T-helper 1 cell treated with Interleukin-12 subunit alpha and Interleukin-12 subunit beta and Interleukin-4 antibody, amounts not matched to agents 30 ng/mL and 1 ng/mL, for 36 hours (primary cell): ENCODE data around the gene KYNU. TPM values are rescaled to one million over a fixed set of nuclear protein-coding genes. Genes with fewer than 3 reads are reported as not detected.
"Not testable (repeated sequence)": the region's sequence is repeated elsewhere in the genome, so short reads cannot be mapped to it uniquely, and the experiment has no call there.

Experiments used
- intact Hi-C: fragments of 100-400 bp; cut with micrococcal nuclease; formaldehyde crosslinking; loops from one replicate; pipeline ENCODE4 v1.15.1; 2024
- total RNA-seq: library from RNA; stranded (reverse); gene quantifications from 2 replicates; pipeline ENCODE4 v1.2.3, GENCODE V29; 2022

Gene KYNU
- total RNA-seq: not detected in 2 replicates

- intact Hi-C loops: no loop called here
These were observed at the start of gene KYNU for GRCh38 chr2:142877216-142877838. Gene KYNU, plus strand, starts transcription at chr2:142877664. Its CDS starts 7,704 bp downstream, at chr2:142885368.

DNA sequence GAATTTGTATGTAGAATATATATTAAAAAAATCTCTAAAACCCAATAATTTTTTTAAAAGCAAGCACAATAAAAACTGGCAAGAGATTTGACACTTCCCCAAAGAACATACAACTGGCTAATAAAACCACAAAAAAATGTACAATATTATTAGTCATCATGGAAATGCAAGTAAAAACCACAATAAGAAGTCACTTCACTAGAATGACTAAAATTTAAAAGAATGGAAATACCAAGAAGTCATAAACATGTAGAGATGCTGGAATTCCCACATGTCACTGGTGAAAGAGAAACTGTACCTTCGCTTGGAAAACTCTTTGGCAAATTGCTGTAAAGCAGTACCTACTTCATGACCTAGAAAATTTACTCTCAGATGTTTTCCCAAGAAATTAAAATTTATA, 43.4 kb upstream of the KYNU start:
- intact Hi-C loops: no loop called here

GRCh38 chr2:142840436-142840835, 37.0 kb upstream of the KYNU start:
- intact Hi-C loops: no loop called here

- intact Hi-C loops: no loop called here
These were observed 35.7 kb upstream of the KYNU start for GRCh38 chr2:142841788-142842187.

- intact Hi-C loops: no loop called here
These were observed 35.1 kb upstream of the KYNU start for GRCh38 chr2:142842369-142842768.

- intact Hi-C loops: no loop called here
These were observed 33.7 kb upstream of the KYNU start for GRCh38 chr2:142843731-142844130.

GRCh38 chr2:142848023-142848606, 29.3 kb upstream of the KYNU start:
- intact Hi-C loops: no loop called here

DNA sequence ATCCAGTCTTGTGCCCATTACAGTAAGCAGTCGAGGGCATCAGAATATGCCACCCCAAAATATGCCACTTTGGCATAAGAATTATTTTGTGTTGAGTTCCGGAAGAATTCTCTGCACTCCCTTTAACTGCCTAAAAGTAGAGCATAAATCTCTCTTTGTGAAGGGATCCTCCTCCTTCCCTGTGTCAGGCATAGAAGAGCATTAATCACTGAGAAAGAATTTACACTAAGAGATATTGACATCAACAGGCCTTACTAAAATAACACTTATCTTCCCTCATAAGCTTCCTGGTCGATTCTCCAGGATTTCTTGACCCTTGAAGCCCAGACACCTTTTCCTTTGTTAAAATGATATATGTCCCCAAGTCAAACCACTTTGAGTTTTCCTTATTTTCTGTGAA, 27.6 kb upstream of the KYNU start:
- intact Hi-C loops: no loop called here

DNA sequence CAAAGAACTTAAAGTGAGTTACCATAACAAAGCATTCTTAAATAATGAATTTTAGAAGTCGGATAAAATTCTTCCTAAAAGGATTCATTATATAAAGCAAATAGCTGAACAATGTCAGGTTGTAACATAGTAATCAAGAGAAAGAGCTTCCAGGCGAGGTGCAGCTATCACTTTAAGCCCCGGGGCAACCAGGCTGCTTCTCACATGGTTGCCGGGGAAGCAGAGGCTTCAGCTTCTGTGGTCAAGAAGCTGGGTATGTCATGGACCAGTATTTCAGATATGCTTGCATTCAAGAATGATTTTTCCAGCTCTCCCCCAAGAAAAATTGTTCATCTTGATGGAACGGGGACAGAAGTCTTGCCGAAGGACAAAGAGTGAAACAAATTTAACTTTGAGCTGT, 23.6 kb upstream of the KYNU start:
- intact Hi-C loops: no loop called here

GRCh38 chr2:142857256-142858164, 20.0 kb upstream of the KYNU start:
- intact Hi-C loops: no loop called here

GRCh38 chr2:142858961-142859360, 18.5 kb upstream of the KYNU start:
- intact Hi-C loops: no loop called here

GRCh38 chr2:142862299-142862698, 15.2 kb upstream of the KYNU start:
- intact Hi-C loops: no loop called here

GRCh38 chr2:142862847-142863246, 14.6 kb upstream of the KYNU start:
- intact Hi-C loops: no loop called here

DNA sequence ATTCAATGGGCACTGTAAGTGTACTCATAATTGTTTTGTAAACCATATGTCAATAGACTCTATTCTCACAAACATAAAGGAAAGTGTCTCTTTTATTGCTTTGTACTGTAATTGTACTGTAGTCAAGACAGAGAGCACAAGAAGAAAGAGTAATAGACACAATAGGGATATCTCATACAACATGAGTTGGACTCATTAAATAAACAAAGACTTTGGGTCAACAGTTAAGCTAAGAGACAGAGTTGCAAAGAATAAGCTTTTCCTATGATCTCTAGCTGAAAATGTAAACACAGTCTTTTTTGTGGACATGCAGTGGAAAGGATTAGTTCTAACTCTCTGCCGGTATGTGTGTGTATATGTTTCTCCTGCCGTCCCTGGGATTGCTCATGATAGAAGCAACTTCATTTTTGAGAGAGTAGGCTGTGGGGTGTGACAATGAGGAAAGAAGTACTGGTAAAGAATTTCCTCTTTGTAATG, 13.9 kb upstream of the KYNU start:
- intact Hi-C loops: no loop called here

GRCh38 chr2:142864605-142865004, 12.9 kb upstream of the KYNU start:
- intact Hi-C loops: not testable (repeated sequence)

DNA sequence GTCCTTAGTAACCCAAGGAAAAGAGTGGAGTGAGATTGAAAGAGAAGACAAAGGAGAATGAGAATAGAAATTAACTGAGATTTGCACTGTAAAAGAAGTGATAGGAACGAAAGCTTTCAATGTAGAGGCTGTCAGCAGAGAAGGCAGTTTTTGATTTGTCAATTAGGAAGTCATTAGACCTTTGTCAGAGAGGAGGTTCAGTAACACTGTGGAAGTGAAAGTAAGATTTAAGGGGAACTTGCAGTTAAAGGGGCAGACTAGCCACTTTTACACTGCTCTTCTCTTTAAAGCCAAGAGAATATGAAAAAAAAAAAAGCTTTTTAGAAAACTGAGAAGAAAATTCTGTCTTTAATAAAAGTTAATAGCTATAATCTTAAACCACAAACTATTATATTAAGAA, 11.5 kb upstream of the KYNU start:
- intact Hi-C loops: no loop called here

DNA sequence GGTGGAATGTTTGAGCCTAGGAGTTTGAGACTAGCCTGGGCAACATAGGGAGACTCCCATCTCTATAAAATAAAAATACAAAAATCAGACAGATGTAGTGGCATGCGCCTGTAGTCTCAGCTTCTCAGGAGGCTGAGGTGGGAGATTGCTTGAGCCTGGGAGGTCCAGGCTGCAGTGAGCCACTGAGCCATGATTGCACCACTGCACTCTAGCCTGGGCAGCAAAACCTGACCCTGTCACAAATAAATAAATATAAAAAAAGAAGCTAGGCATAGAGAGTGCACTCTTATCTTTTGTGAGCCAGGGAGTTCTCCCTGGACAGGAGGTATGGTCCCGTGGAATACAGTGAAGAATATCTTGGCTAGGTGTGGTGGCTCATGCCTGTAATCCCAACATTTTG, 11.0 kb upstream of the KYNU start:
- intact Hi-C loops: no loop called here

GRCh38 chr2:142867136-142867535, 10.3 kb upstream of the KYNU start:
- intact Hi-C loops: no loop called here

- intact Hi-C loops: no loop called here
These were observed 9.2 kb upstream of the KYNU start for GRCh38 chr2:142868229-142868762.

DNA sequence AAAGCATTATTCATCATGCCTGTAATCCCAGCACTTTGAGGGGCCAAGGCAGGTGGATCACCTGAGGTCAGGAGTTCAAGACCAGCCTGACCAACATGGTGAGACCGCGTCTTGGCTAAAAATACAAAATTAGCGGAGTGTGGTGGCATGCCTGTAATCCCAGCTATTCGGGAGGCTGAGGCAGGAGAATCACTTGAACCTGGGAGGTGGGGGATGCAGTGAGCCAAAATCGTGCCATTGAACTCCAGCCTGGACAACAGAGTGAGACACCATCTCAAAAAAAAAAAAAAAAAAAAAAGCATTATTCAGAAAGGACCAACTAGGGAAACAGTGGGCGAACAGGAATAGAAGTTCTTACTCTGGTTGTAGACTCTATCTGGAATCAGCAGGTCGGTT, 8.4 kb upstream of the KYNU start:
- intact Hi-C loops: not testable (repeated sequence)

DNA sequence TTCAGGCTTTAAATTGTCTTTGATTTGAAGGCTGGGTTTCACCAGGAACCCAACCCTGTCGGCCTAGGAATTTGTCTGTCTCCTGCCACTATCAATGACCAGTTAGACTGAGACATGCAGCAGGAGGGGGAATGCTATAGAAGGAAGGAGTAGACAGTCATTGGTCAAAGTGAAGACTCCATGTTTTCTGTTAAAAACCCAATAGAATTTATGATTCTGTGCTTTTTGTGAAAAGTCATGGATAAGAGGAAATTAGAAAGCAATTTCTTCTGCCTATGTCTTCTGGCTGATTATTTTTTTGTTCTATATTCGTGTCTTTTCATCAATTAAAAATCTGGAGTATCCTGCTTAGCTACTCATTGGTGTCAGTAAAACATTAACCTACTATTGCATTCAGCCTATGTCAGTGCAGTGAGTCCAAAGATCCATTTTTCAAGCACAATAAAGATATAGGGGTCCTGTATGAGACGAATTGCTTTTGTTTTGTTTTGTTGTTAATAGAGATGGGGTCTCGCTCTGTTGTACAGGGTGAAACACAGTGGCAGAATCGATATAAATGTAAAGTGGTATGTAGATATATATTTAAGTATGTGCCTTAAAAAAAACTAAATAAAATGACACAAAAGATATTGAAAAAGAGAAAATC, 7.9 kb upstream of the KYNU start:
- intact Hi-C loops: no loop called here

GRCh38 chr2:142870526-142870925, 6.9 kb upstream of the KYNU start:
- intact Hi-C loops: no loop called here
